ENCODE results near the gene AGBL4.

AGBL4 gene

GRCh38 chr1:48807554-48808260 is 1216.0 kb downstream of the AGBL4 start:
- DNase-seq = no peak

DNA sequence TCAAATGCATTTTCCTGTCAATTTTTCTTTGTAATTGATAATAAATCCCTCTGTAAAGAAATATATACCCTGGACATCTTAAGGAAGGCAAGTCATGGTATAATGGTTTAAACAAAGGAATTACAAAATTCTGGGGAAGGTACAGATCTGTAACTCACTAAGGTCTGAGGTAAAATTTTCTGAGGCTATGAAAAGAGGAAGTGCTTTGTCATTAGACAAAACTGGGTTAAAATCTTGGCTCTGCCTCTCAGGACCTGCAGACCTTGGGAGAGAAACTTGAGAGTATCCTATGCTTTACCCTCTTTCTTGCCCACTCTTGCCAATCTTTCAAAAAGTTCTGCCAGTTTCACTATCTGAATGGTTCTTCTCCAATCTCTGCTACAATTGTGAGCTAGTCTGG is 1220.3 kb downstream of the AGBL4 start:
- DNase-seq = no peak

DNA sequence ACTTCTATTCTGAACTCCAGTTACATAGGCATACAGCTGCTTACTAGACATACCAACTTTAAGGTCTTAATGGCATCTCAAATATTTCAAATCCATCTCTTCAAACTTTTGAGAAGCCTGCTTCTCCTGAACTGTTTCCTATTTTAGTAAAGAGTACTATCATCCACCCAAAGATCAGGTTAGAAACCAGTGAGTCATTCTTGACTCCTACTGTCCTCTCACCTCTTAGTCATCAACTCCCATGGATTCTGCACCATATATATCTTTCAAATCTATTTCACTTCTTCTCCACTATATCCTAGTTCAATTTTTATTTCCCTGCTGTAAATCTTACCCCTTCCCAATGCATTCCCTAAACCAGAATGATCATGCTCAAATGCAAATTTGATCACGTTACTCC is 1228.9 kb downstream of the AGBL4 start:
- DNase-seq = no peak

- DNase-seq = no peak
These were observed 1229.9 kb downstream of the AGBL4 start for GRCh38 chr1:48793863-48794262.

- DNase-seq = no peak
These were observed 1230.8 kb downstream of the AGBL4 start for GRCh38 chr1:48792961-48793360.

DNA sequence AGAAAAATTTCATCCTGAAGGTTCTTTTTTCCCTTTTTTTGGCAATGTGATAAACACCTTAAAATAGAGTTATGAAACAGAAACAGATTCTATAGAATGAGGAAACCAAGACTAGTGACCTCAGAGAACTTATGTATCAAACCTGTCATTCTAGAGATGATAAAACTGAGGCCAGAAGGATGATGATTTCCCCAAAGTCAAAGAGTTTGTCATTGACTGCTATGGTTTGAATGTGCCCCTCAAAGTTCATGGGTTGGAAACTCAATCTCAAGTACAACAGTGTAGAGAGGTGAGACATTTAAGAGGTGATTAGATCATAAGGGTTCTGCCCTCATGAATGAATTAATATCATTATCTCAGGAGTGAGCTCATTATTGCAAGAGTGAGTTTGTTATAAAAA is 1233.4 kb downstream of the AGBL4 start:
- DNase-seq = no peak

DNA sequence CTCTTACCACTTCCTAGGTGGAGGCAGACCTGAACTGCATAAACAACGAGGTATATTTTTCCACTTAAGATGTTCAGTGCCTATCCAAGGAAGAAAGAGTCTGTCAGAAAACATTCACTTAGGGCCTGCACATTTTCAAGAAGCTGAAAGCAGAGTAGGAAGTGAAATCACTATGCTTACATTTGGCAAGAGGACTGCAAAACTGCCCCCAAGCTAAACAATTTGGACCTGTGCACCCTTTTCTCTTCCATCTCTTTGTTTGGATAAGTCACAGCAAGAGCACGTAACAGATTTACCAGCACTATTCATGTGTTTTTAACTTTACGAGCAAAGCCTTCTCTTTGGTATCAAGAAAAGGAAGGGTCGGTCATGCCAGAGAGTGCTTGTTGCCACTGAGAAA is 1233.9 kb downstream of the AGBL4 start:
- no peak for DNase-seq

- DNase-seq = no peak
These were observed 1237.9 kb downstream of the AGBL4 start for GRCh38 chr1:48785869-48786268.

DNA sequence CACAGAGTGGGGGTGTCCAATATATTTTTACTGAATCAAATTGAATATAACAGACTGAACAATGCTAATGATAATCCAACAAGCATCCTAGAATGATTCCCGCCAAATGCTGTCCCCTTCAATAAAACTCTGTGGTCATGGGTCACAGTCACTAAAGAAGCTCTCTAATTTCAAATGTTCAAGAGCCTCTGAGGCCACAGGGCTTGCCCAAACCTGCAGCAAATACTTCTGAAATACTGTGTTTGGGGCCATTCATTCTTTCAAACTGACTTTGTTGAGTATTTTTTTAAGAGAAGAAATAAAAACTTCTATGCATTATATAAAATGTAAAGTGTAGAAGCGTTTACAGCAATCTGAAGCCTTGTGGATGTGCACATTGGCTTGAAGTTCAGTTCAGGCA is 1239.5 kb downstream of the AGBL4 start:
- DNase-seq = no peak

- DNase-seq = no peak
These were observed 1246.4 kb downstream of the AGBL4 start for GRCh38 chr1:48777219-48777895.

GRCh38 chr1:48776393-48777218 is 1247.1 kb downstream of the AGBL4 start, which contains the start of gene BEND5:
TSS of gene BEND5 (minus strand) at chr1:48776891. CDS start at chr1:48776831, 60 bp downstream.
- DNase-seq = peak; percentile 50

- no peak for DNase-seq
These were observed 1247.8 kb downstream of the AGBL4 start for GRCh38 chr1:48775831-48776392.

DNA sequence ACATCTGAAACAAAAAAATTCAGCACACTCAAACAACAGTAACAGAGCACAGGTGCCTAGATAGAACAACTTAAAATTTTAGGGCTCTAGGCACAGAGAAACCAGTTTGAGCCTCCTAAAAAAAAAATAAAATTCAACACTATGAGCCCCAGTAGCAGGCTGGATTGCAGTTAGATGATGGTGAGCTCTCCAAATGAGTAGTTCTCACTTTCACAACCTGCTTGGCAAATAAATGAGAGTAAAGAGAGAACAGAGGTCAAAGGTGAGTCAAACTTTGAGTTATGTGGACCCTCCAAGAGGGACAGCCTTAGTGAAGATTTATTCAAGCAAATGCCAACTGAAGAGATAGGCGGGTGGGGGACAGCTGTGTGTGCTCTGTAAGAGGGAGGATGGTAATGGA is 1250.6 kb downstream of the AGBL4 start:
- DNase-seq = no peak

DNA sequence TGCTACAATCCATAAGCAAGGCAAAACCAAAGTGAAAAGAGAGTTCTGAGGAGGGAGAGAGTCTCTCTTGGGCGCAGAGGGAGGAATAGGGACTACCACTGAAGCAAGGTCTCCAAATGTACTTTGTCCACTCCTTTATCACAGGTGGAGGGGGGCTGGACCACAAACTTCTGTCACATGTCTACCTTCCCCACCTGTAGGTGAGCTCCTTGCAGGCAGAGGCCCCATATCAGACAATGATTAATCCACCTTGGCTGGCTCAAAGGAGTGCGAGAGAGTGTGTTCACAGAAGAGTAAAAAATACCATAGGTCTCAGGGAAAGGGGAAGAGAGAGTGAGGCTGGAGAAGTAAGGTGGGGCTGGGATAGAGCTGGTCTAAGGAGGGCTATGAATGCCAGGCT is 1251.5 kb downstream of the AGBL4 start:
- no peak for DNase-seq

DNA sequence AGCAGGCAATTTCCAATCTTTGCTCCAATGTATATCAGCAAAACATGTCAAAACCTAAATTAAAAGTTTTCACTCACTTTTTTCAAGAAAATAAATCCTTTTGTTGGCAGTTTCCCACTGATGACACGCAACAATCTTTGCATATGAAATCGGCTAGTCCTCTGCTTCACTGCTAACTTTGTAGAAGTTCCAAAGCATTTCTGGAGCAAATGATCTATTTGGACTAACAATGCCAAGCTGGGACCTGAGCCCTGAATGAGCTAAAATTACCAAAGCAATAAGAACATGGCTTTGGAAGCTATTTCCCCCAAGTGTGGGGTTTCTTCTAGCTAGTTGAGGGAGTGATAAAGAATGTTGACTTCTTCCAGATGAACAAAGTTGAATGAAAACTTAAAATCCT is 1252.2 kb downstream of the AGBL4 start:
- DNase-seq = no peak

DNA sequence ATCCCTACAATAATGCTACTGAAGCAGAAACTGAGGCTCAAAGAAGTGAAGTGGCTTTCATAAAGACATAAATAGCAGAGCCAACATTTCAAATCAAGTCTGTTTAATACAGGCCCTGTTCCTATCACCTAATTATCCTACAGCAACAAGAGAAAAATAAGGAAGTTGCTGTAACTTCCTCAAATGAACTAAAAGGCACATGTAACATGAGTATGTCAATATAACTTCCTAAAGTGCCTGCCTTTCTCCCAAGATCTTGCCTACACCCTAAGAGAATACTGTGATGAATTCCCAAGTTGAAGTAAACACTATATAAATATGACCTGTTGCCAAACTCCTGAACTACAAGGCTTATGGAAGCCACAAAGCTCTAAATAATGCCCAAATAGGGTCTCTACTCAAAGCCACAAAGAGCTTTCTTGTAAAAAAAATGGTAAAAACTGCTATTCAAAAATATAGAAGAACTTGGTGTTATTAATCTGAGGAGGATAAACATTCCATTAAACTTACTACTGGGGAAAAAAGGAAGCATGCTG is 1255.7 kb downstream of the AGBL4 start:
- DNase-seq = no peak

- DNase-seq = no peak
These were observed 1258.4 kb downstream of the AGBL4 start for GRCh38 chr1:48765335-48765734.

DNA sequence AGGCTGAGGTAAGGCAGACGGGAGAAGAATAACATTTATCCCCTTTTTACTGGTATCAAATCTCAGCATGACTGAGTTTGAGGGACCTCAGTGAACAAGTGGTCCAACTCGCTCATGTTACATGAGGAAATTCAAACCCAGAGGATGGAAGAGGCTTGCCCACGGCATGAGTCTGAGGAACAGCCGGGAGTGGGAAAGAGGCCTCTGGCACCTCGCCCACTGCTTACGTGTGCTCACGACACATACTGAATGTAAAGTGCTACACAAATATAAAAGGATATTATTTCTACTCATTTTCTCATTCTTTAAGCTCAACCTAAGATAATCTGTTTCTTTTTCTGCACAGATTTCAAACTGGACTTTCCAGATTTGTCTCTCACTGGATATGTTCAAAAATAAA is 1261.8 kb downstream of the AGBL4 start:
- no peak for DNase-seq

DNA sequence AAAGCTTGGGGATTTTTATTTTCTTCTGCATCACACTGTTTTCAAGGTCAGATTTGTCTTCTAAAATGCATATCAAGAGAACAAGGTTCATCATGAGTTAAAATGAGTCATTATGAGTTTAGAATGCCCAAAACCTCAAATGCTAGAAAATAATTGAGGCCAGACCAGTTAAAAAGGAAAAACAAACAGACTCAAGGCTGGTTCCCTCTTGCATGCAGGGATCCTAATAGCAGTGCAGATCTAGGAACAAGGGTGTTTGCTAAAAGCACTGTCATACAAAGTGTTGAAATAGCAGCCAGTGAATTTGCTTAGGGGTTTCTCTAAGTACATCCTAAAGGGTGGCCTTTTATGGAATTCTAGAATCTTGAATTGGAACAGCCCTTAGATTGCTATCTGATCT is 1262.3 kb downstream of the AGBL4 start:
- DNase-seq = no peak

GRCh38 chr1:48760857-48761256 is 1262.9 kb downstream of the AGBL4 start:
- no peak for DNase-seq

- no peak for DNase-seq
These were observed 1264.8 kb downstream of the AGBL4 start for GRCh38 chr1:48758976-48759375.

DNA sequence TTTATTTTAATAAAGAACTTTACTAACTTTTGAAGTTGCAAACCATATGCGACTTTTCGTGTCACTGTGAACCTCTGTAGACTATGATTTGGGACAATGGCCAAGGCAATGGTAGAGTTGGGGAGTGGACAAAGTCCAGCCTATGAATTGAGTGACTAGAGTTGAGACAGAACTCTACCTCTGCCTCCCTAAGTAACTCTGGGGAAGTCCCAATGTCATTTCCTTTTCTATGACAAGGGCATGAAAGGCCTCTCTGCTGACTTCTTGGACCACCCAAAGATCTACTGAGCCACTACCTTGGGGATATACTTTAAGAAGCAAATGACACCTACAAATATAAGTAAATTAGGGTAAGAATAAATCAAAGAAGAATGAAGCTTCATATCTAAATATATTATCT is 1266.4 kb downstream of the AGBL4 start:
- no peak for DNase-seq

DNA sequence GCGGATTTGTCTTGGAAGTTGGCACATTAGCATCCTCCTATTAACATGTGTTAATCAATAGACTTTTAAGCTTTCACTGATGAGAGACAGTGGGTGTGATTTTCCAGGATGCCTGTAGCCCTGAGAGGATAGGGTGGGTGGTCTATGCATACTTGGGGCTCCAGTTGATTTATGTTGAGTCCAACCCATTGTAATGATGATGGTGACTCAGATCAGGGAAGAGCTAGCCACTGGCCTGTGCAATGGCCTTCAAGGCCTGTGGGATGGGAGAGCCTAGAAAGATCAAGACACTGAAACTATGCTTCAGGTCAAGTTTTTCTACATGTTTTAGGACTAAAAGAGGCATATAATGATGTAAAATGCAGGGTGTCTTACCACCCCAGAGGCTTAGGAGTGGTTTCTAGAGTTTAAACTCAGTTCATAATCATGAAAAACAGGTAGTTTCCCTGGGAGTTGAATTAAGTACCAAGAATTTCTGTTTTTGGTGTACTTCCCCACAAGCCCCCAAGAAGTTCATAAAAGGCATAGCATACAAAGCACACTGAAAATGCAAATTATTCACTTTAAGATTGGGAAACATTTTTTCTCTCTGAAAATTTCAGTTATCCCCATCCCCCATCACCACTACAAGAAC is 1267.0 kb downstream of the AGBL4 start:
- DNase-seq = no peak

Data from stimulated activated CD4-positive, alpha-beta T cell treated with anti-CD3 and anti-CD28 coated beads, Interleukin-4, amount 100 ng/mL, for 1 hour (primary cell).